HCT116 (cell line): ENCODE measurements around the gene TENM3. TPM values are rescaled to one million over a fixed set of nuclear protein-coding genes. Genes with fewer than 3 reads are reported as not detected.

Source experiments
- ATAC-seq: fragments of 200-7000 bp; cut with Tn5 transposase; 2 replicates; pipeline ENCODE4 v1.9.1; 2020; ENCODE audit warnings: mild to moderate bottlenecking, moderate library complexity
- BruUV-seq: library from RNA; stranded (reverse); fragments of 400-500 nt; replicated peaks from 2 replicates; lab custom pipeline; 2021; lab: Mats Ljungman, UMichigan
- CTCF ChIA-PET: fragments of 300-600 bp; sonication (Branson Sonifier 250); formaldehyde crosslinking; loops from one replicate; lab custom pipeline; 2021; ENCODE audit warnings: antibody characterized with exemption; lab: Charles Lee
- POLR2A ChIA-PET: fragments of 300-600, 350-600 bp; sonication (Branson Sonifier 250); formaldehyde crosslinking; loops from one replicate; lab custom pipeline; 2021; ENCODE audit warnings: antibody characterized with exemption; lab: Charles Lee
- RAD21 ChIA-PET, 2 experiments: fragments of 300-600 bp; sonication (Branson Sonifier 250); formaldehyde crosslinking; loops; one replicate each; lab custom pipeline; 2023; ENCODE audit warnings: low total read pairs in 2 of 2; ENCODE audit not compliant: uncharacterized antibody in 2 of 2, unreplicated experiment in 2 of 2, low non-redundant PET in 1 of 2; lab: Charles Lee
- DNase-seq: peaks from one replicate; pipeline ENCODE4 v3.0.0-alpha.2; 2010; ENCODE audit warnings: low read depth, low spot score
- H2AFZ ChIP-seq: fragments of 200-600 bp; shearing (Covaris generic), sonication (generic); 2 replicates; pipeline ENCODE4 v1.6.1; 2017; ENCODE audit warnings: low read depth, mixed run types, mixed read lengths, antibody characterized with exemption, low read length; ENCODE audit not compliant: poor library complexity, severe bottlenecking
- H3K27ac ChIP-seq: 2 replicates; pipeline ENCODE4 v1.5.1; 2012; ENCODE audit warnings: low read depth, low read length
- H3K27me3 ChIP-seq: fragments of 200-600 bp; sonication (generic); 2 replicates; pipeline ENCODE4 v1.6.1; 2016; ENCODE audit warnings: mixed run types, low read length, mixed read lengths; ENCODE audit not compliant: insufficient read depth
- H3K36me3 ChIP-seq, 2 experiments: fragments of 200-500 bp in 1 of 2; fragments of 200-600 bp in 1 of 2; sonication (Bioruptor generic) in 1 of 2; sonication (generic) in 1 of 2; 2 replicates each; pipeline versions ENCODE4 v1.5.1 to v1.6.1; 2014 to 2016; ENCODE audit warnings: low read length in 2 of 2, inconsistent platforms in 1 of 2, mixed read lengths in 1 of 2, mixed run types in 1 of 2; ENCODE audit not compliant: insufficient read depth in 2 of 2, control insufficient read depth in 1 of 2
- H3K4me1 ChIP-seq, 2 experiments: fragments of 200-600 bp in 1 of 2; sonication (generic) in 1 of 2; 2 replicates each; pipeline versions ENCODE4 v1.5.1 to v1.6.1; 2012 to 2017; ENCODE audit warnings: low read length in 2 of 2, inconsistent platforms in 1 of 2, mild to moderate bottlenecking in 1 of 2, mixed read lengths in 1 of 2, mixed run types in 1 of 2, moderate library complexity in 1 of 2; ENCODE audit not compliant: insufficient read depth in 2 of 2, control insufficient read depth in 1 of 2
- H3K4me2 ChIP-seq: fragments of 200-600 bp; sonication (generic); 2 replicates; pipeline ENCODE4 v1.6.1; 2017; ENCODE audit warnings: mixed run types, low read length, mixed read lengths
- H3K4me3 ChIP-seq, 2 experiments: fragments of 200-600 bp in 1 of 2; sonication (generic) in 1 of 2; replicated peaks in 1 of 2; 2 replicates each; pipeline ENCODE4 v1.5.1; 2011 to 2016; ENCODE audit warnings: low read length in 2 of 2, control low read depth in 1 of 2, low read depth in 1 of 2, mild to moderate bottlenecking in 1 of 2, mixed read lengths in 1 of 2, mixed run types in 1 of 2
- H3K79me2 ChIP-seq: fragments of 200-600 bp; sonication (generic); 2 replicates; pipeline ENCODE4 v1.6.1; 2017; ENCODE audit warnings: mild to moderate bottlenecking, mixed run types, low read length, moderate library complexity, mixed read lengths; ENCODE audit not compliant: insufficient read depth
- H3K9ac ChIP-seq: fragments of 200-600 bp; sonication (generic); 2 replicates; pipeline ENCODE4 v1.6.1; 2016; ENCODE audit warnings: low read length, mixed read lengths
- H3K9me2 ChIP-seq: fragments of 200-600 bp; sonication (generic), shearing (Covaris generic); 2 replicates; pipeline ENCODE4 v1.6.1; 2017; ENCODE audit warnings: mixed run types, mild to moderate bottlenecking, moderate library complexity; ENCODE audit not compliant: insufficient read depth
- H3K9me3 ChIP-seq, 2 experiments: fragments of 200-500 bp in 1 of 2; fragments of 200-600 bp in 1 of 2; sonication (Bioruptor generic) in 1 of 2; sonication (generic) in 1 of 2; 2 replicates each; pipeline ENCODE4 v1.6.1; 2014 to 2017; ENCODE audit warnings: low read length in 2 of 2, mixed read lengths in 2 of 2, inconsistent platforms in 1 of 2, low read depth in 1 of 2, mild to moderate bottlenecking in 1 of 2, mixed run types in 1 of 2, moderate library complexity in 1 of 2; ENCODE audit not compliant: control insufficient read depth in 1 of 2, insufficient read depth in 1 of 2
- H4K20me1 ChIP-seq: fragments of 200-600 bp; sonication (generic), shearing (Covaris generic); 2 replicates; pipeline ENCODE4 v1.6.1; 2017; ENCODE audit warnings: mixed run types, mild to moderate bottlenecking, moderate library complexity; ENCODE audit not compliant: insufficient read depth
- CBX3 ChIP-seq: IDR thresholded peaks from 2 replicates; pipeline ENCODE4 v1.6.1; 2012; ENCODE audit warnings: low read depth
- CEBPB ChIP-seq: IDR thresholded peaks from 2 replicates; pipeline ENCODE4 v1.6.1; 2012; ENCODE audit warnings: low read depth
- EGR1 ChIP-seq: IDR thresholded peaks from 2 replicates; pipeline ENCODE4 v1.6.1; 2012; ENCODE audit warnings: low read depth
- EZH2phosphoT487 ChIP-seq: fragments of 200-600 bp; IDR thresholded peaks from 2 replicates; pipeline ENCODE4 v1.6.1; 2018; ENCODE audit warnings: antibody characterized with exemption, borderline replicate concordance
- FOSL1 ChIP-seq: IDR thresholded peaks from 2 replicates; pipeline ENCODE4 v1.6.1; 2012; ENCODE audit warnings: low read depth
- JUND ChIP-seq: IDR thresholded peaks from 2 replicates; pipeline ENCODE4 v1.6.1; 2012
- POLR2A ChIP-seq: IDR thresholded peaks from 2 replicates; pipeline ENCODE4 v1.7.0; 2011; ENCODE audit warnings: borderline replicate concordance; ENCODE audit not compliant: insufficient read depth, insufficient read length; ENCODE audit errors: extremely low read depth
- POLR2AphosphoS5 ChIP-seq: IDR thresholded peaks from 2 replicates; pipeline ENCODE4 v1.6.1; 2011; ENCODE audit warnings: mild to moderate bottlenecking, low read depth, low read length, moderate library complexity
- SIN3A ChIP-seq: IDR thresholded peaks from 2 replicates; pipeline ENCODE4 v1.6.1; 2012; ENCODE audit warnings: low read depth
- SP1 ChIP-seq: IDR thresholded peaks from 2 replicates; pipeline ENCODE4 v1.6.1; 2012; ENCODE audit warnings: low read depth
- SRF ChIP-seq: IDR thresholded peaks from 2 replicates; pipeline ENCODE4 v1.6.1; 2012; ENCODE audit warnings: low read depth
- TCF7L2 ChIP-seq: IDR thresholded peaks from 2 replicates; pipeline ENCODE4 v1.7.0; 2011; ENCODE audit warnings: borderline replicate concordance, inconsistent platforms; ENCODE audit not compliant: insufficient read depth, insufficient read length; ENCODE audit errors: extremely low read depth
- ZBTB33 ChIP-seq: IDR thresholded peaks from 2 replicates; pipeline ENCODE4 v1.6.1; 2011; ENCODE audit warnings: mild to moderate bottlenecking, low read length, moderate library complexity; ENCODE audit not compliant: insufficient replicate concordance; ENCODE audit errors: extremely low read depth
- ZFX ChIP-seq: fragments of 450-650 bp; IDR thresholded peaks from 2 replicates; pipeline ENCODE4 v1.6.1; 2017
- ZNF274 ChIP-seq: fragments of 200-500 bp; sonication (Bioruptor generic); IDR thresholded peaks from 2 replicates; pipeline ENCODE4 v1.6.1; 2014; ENCODE audit warnings: mild to moderate bottlenecking, low read depth, low read length, inconsistent platforms
- intact Hi-C: fragments of 100-400 bp; cut with micrococcal nuclease; formaldehyde crosslinking; loops from 2 replicates; pipeline ENCODE4 v1.10.0; 2022
- total RNA-seq: library from RNA; stranded (reverse); gene quantifications from one replicate; pipeline ENCODE4 v1.2.1, GENCODE V29; 2021; ENCODE audit not compliant: unreplicated experiment
- TF ChIP-seq, protein P1 (sequence below): IDR thresholded peaks from 2 replicates; pipeline ENCODE4 v1.6.1; 2012
- TF ChIP-seq, protein P2 (sequence below): IDR thresholded peaks from 2 replicates; pipeline ENCODE4 v1.6.1; 2012; ENCODE audit warnings: low read depth

The TENM3 gene
- total RNA-seq, 1 experiment from 2014 or later, result 0.54 TPM

DNA sequence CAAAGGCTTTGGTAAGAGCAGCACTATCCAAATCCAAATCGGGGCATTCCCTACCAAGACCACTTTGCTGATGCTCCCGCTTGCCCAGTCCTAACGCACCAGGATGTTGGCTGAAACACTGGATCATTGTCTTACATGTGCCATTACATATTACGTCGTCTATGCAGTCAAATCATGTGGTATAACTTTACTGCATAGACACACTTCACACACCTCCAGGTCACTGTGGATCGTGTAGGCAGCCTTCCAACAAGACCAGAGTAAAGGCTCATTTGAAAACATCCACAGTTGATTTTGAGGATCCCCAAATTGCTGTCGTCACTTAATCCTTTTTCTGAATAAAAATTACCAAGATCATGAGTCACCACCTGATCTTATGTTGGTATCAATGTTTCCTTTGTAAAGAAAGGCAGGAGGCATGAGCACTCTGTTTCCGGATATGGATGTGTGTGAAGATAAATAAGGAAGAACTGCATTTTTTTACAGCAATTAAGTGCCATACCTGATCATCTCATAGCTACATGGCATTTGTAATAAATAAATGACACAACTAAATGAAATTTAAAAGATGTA is 18.5 kb downstream of the TENM3 start:
- no peak overlapping the region for H3K4me3 ChIP-seq
- no peaks in the 10 kb centered on the region for H3K79me2 ChIP-seq
- H3K36me3 ChIP-seq, result no peaks in the 10 kb centered on the region
- H3K9me3 ChIP-seq, result no peaks in the 10 kb centered on the region
- H4K20me1 ChIP-seq, result no peaks in the 10 kb centered on the region
- no peak overlapping the region for H3K4me2 ChIP-seq
- CTCF ChIA-PET, result no interaction called here
- RAD21 ChIA-PET, result no interaction called here
- ATAC-seq (no peak), DNase-seq (no peak)
- no TSS peak for BruUV-seq
- no peaks in the 10 kb centered on the region for H3K9me2 ChIP-seq
- POLR2A ChIA-PET, result no interaction called here
- H3K27ac ChIP-seq, result no peak overlapping the region
- H2AFZ ChIP-seq, result no peak overlapping the region
- TF ChIP-seq FOSL1 (no peak), CEBPB (no peak), CBX3 (no peak), ZNF274 (no peak), TCF7L2 (no peak), POLR2AphosphoS5 (no peak), SIN3A (no peak), JUND (no peak), ZFX (no peak), SRF (no peak), EZH2phosphoT487 (no peak), SP1 (no peak)
- TF ChIP-seq, protein P1, sequence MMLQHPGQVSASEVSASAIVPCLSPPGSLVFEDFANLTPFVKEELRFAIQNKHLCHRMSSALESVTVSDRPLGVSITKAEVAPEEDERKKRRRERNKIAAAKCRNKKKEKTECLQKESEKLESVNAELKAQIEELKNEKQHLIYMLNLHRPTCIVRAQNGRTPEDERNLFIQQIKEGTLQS, result no peak
- intact Hi-C loops, result no loop called here
- H3K4me1 ChIP-seq, result no peaks in the 10 kb centered on the region
- no peak overlapping the region for H3K9ac ChIP-seq
- H3K27me3 ChIP-seq, result no peaks in the 10 kb centered on the region

GRCh38 chr4:182263562-182263961 is 20.4 kb downstream of the TENM3 start:
- ChIA-PET POLR2A (no interaction called here), CTCF (no interaction called here), RAD21 (no interaction called here)
- no peak overlapping the region for H3K4me2 ChIP-seq
- no peaks in the 10 kb centered on the region for H4K20me1 ChIP-seq
- H3K4me3 ChIP-seq, result no peak overlapping the region
- H2AFZ ChIP-seq, result no peak overlapping the region
- intact Hi-C loops, result no loop called here
- ATAC-seq, result no peak
- H3K79me2 ChIP-seq, result no peaks in the 10 kb centered on the region
- H3K4me1 ChIP-seq, result no peaks in the 10 kb centered on the region
- H3K36me3 ChIP-seq, result no peaks in the 10 kb centered on the region
- peaks cover 5% of the 10 kb centered on the region; the same call in 1 of the 2 replicates for H3K27me3 ChIP-seq
- no peak for DNase-seq
- no TSS peak for BruUV-seq
- no peaks in the 10 kb centered on the region for H3K9me2 ChIP-seq
- no peak overlapping the region for H3K9ac ChIP-seq
- no peak overlapping the region for H3K27ac ChIP-seq
- no peaks in the 10 kb centered on the region for H3K9me3 ChIP-seq
- TF ChIP-seq SRF (no peak), POLR2A (no peak), CEBPB (no peak), EZH2phosphoT487 (no peak), ZBTB33 (no peak), EGR1 (no peak), SP1 (no peak), JUND (no peak)
- TF ChIP-seq, protein P1, result no peak
- TF ChIP-seq, protein P2, sequence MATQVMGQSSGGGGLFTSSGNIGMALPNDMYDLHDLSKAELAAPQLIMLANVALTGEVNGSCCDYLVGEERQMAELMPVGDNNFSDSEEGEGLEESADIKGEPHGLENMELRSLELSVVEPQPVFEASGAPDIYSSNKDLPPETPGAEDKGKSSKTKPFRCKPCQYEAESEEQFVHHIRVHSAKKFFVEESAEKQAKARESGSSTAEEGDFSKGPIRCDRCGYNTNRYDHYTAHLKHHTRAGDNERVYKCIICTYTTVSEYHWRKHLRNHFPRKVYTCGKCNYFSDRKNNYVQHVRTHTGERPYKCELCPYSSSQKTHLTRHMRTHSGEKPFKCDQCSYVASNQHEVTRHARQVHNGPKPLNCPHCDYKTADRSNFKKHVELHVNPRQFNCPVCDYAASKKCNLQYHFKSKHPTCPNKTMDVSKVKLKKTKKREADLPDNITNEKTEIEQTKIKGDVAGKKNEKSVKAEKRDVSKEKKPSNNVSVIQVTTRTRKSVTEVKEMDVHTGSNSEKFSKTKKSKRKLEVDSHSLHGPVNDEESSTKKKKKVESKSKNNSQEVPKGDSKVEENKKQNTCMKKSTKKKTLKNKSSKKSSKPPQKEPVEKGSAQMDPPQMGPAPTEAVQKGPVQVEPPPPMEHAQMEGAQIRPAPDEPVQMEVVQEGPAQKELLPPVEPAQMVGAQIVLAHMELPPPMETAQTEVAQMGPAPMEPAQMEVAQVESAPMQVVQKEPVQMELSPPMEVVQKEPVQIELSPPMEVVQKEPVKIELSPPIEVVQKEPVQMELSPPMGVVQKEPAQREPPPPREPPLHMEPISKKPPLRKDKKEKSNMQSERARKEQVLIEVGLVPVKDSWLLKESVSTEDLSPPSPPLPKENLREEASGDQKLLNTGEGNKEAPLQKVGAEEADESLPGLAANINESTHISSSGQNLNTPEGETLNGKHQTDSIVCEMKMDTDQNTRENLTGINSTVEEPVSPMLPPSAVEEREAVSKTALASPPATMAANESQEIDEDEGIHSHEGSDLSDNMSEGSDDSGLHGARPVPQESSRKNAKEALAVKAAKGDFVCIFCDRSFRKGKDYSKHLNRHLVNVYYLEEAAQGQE, result no peak
